HT-29 (cell line): Measurements from ENCODE around the gene ANKRD52. TPM values are rescaled to one million over a fixed set of nuclear protein-coding genes. Genes with fewer than 3 reads are reported as not detected.
"Not testable (repeated sequence)": the region's sequence is repeated elsewhere in the genome, so short reads cannot be mapped to it uniquely, and the experiment has no call there.

Experiments used
- DNase-seq: peaks from one replicate; pipeline ENCODE4 v3.0.0-alpha.2; 2015; ENCODE audit warnings: low spot score
- total RNA-seq: library from RNA; depleted of rRNA; stranded (reverse); fragments of >200 nt; shearing (Covaris generic); gene quantifications from 2 replicates; pipeline ENCODE4 v1.2.3, GENCODE V29; 2014

The ANKRD52 gene
- total RNA-seq, 1 experiment from 2014 or later = 13.4 TPM

DNA sequence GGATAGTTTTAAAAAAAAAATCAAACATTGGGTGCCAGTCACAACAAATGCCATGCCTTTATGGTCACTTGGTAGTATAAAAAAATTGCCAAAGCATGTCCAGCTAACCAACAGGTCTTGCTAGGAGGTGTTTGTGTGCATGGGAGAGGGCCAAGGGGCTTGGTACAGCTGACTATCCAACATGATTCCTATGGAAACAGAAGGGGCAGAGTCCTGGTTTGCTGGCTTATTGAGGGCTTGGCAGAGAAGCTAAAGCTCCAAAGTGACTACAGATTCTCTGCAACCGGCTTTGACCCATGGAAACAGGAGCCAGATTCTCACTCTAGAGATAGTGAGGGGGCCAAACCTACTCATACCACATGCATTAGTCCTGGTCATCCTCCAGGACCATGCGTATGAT is 14.3 kb upstream of the ANKRD52 start:
- DNase-seq = not testable (repeated sequence)

DNA sequence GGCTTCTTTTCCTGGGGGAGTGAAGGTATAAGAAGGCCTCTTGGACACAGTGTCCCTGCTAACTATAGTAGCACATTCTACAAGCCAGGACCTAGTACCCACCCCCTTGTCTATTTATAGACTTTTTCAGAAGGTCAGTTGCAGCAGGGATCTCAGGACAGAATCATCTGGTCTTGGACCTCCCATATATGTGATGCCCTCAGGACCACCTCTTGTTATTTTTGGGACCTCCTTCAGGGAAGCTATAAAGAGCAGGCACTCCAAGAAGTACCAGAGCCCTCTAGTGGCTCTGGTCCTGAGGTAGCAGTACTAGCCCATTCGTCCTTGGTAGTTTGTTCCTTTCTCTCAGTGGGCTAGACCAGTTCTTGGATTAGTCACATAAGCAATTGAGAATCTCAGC is 12.8 kb upstream of the ANKRD52 start:
- peak; percentile 37 for DNase-seq

DNA sequence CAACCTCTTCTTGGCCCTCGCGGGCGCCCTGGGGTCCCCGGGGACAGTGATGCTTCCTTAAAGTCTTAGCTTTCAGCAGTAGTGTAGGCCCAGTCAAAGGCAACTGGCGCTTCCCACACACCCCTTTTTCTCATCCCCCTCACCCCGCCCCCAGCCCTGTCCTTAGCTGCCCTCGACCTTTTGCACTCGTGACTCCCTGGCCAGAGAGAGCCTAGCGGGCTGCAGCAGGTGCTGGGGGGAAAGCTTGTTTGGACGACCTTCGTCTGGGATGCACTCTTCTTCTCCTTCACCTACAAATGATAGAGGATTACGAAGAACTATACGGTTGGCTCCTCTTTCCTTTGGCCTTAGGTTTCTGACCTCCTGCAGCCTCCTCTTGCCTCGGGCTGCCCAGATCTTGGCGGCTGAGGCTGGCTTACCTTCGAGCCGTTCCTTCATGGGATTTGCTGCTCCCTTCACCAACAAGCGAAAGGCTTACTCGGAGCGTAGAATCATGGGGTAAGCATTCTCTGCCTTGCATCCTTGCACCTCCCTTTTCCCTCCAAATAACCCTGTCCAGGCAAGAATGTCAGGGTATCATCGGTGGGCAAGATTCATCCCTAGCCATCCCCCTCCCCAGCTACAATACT is 9.4 kb upstream of the ANKRD52 start:
- DNase-seq = no peak

DNA sequence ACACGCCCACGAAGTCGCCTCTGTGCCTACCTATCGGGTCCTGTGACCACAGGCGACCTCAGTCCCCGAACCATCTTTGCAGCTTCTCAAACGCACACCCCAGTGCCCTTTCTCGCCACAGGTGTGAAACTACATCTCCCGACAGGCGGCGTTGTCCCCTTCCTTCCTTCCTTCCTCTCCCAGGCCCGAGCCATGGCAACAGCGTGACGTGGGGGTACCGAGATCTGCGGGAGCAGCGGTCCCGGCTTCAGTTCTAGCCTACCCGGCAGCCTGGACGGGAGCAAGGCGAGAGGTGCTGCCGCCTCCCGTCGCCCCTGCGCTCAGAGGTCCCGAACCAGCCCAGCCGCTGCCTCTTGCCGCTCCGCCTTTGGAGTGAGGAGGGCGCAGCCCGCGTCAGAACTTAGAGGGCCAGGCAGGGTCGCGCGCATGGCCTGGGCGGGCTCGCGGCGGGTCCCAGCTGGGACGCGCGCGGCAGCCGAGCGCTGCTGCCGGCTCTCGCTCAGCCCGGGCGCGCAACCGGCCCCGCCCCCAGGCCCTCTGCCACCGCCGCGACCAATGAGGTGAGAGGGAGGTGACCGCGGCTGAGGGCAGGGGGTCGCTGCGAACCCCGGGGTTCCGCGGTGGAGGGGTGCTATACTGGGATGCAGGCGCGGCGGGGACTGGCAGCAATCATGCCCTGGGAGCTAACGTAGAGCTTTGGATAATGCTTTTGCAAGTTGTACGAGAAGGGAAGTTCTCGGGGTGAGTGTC is 8.7 kb upstream of the ANKRD52 start, which contains the start of gene COQ10A:
Gene COQ10A, plus strand, starts transcription at position 250 of the 750 bp plus-strand sequence. Its CDS starts 177 bp downstream, at position 427.
- DNase-seq = peak; percentile 93

DNA sequence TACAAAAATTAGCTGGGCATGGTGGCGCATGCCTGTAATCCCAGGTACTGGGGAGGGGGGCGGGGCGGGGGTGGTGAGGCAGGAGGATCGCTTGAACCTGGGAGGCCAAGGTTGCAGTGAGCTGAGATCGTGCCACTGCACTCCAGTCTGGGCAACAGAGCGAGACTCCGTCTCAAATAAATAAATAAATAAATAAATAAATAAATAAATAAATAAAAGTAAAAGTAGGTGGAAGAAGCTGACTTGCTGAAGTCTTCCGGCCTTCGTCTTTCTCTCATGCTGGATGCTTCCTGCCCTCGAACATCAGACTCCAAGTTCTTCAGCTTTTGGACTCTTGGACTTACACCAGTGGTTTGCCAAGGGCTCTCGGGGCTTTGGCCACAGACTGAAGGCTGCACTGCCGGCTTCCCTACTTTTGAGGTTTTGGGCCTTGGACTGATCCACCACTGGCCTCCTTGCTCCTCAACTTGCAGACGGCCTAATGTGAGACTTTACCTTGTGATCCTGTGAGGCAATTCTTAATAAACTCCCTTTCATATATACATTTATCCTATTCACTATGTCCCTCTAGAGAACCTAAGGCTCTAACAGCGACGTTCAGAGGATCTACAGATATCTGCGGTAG is 8.0 kb upstream of the ANKRD52 start:
- DNase-seq = not testable (repeated sequence)

DNA sequence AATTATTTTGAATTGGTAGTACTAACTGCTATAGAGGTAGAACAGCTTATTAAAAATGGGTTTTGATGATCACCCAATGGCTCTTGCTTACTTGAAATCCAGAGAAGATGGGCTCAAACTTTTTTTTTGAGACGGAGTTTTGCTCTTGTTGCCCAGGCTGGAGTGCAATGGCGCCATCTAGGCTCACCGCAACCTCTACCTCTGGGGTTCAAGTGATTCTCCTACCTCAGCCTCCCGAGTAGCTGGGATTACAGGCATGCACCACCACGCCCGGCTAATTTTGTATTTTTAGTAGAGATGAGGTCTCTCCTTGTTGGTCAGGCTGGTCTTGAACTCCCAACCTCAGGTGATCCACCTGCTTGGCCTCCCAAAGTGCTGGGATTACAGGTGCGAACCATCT is 4.8 kb upstream of the ANKRD52 start:
- DNase-seq = not testable (repeated sequence)

DNA sequence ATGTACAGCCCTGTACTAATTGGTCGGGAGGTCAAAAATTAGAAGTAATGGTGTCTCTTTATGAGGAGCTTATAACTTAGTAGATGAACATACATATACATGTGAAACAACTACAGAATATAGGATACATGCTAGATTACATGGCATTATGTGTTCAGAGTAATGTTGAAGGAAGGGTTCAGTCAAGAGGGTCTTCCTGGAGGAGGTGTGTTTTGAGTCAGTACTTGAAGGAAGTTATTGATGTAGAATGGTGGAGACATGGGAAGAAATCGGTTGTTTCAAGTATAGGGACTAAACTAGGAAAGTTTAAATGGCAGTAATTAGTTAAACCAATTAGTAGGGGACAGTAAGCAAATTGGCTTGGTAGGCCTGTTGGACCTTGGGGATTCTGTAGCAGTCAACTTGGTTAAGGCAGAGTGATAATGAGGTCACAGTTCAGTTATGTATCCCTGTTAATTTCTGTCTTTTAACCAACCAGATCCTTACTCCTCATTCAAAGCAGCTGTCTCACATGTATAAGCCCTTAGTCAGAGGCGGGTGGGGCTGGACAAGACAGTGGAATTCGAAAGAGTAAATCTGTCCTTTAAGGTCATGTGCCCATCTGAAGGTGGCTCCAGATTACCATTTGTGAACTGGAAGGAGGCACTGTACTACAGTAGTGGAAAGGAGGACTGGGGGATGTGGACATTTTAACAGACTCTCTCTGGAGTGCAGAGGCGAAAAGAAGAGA is 3.5 kb upstream of the ANKRD52 start:
- DNase-seq = peak; percentile 41

DNA sequence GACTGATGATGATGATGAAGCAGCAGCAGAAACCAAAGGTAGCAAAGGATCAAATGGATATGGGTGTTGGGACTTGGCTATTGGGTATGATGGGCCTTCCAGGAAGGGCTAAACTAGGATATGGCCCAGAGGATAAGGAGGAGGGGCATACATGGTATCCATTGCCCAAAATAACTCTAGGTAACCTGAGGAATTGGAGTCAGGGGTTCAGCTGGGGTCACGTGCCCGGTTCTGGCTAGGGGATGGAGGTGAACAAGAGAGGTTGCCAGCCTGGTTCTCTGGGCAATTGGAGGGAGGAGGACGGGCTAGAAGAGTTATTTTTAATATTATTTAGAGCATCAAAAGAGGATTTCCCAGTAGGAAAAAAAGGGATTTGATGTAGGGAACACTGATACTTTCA is 2.7 kb upstream of the ANKRD52 start:
- DNase-seq = no peak

DNA sequence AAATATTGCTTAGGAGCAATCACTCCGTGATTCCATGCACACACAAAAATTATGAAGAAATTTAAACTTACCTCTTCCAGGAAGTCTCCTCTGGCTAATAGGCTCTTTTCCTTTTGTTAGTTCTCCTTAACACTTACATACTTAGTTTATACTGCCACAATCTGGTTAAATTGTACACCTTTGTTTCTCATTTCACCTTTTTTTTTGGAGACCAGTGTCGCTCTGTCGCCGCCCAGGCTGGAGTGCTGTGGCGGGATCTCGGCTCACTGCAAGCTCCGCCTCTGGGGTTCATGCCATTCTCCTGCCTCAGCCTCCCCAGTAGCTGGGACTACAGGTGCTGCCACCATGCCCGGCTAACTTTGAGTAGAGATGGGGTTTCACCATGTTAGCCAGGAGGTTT is 2.2 kb upstream of the ANKRD52 start:
- DNase-seq = no peak

DNA sequence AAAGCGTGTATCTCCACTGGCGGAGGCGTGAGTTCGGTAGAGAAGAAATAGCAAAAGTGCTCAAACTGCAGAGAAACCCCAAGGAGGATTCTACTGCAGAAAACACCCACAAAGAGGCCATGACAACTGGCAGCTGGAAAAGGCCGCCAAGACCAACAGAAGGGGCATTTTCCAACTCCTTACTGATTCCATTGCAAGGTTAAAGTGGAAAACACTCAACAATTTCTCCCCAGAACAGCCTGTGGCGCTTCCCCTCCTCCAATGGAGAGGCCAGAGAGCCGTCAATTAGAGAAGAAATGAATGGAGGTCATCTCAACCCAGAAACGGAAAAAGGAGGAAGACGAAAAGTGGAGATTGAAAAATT is 618 bp upstream of the ANKRD52 start:
- DNase-seq = no peak

DNA sequence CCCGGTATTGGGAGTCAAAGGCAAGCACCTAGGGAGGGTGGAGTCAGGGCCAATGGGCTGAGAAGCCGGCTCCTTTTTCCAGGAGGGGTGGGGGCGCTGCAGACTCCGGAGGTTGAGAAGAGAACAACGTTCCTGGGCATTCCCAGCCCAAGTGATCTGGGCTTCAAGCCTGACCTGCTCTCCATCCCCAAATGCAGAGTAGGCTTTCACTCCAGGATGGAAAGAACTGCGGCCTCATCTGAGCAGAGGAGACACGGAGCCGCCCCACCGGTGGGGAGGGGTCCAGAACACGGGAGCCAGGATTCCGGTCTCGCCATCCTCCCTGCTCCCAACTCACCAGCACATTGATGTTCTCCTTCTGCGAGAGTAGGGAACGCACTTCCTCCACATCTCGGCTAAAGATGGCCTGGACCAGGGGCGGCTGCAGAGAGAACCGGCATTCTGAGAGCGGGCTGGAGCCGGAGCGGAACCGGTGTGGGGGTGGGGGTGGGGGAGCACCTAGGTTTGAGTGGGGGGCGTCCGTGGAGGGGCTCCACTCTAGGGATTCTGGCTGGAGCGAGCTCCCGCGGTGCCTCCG is 605 bp downstream of the ANKRD52 start:
- peak; percentile 25 for DNase-seq

DNA sequence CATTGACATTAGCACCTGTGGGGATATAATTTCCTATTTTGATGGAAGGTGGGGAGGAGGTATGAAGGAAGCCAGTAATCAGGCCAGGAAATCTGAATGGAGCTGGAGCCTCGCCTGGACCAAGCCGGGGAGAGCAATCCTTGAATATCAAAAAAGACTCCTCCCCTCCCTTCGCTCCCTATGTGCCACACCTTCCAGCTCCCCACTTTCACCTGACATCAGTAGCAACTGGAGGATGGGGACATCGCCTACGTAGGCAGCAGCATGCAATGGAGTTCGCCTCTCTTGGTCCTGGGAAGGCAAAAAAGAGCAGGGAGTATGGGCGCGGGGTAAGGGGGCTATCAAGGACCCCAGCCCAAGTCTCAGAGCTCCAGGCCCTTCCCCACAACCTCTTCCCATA is 1.1 kb downstream of the ANKRD52 start:
- no peak for DNase-seq

DNA sequence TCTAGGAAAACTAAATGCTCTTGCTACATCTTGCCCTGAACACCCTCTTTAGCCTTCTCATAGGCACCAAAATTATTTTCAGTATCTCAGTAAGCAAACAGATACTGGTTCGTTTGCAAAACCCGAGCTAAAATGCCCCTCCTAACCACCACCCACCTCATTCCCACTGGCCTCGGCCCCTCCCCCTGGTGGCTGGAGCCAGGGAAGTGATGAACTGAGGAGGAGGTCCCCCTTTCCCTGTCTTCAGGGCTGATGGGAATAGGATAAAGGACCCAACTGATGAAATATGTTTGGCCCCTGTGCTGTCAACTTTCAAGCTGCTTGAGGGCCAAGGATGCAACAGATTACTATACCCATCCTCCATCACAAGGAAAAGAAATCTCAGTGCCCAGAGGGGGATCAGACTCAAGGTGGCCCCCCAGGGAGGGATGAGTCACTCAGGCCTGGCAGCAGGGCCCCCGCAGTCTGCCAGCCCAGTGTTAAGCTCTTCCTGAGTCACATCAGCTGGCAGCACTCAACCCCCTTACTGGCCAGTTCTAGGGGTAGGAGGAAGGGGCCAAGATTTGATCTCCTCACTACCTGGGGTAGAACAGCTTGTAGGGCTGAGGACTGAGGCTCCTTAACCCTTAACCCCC is 1.7 kb downstream of the ANKRD52 start:
- DNase-seq = no peak

DNA sequence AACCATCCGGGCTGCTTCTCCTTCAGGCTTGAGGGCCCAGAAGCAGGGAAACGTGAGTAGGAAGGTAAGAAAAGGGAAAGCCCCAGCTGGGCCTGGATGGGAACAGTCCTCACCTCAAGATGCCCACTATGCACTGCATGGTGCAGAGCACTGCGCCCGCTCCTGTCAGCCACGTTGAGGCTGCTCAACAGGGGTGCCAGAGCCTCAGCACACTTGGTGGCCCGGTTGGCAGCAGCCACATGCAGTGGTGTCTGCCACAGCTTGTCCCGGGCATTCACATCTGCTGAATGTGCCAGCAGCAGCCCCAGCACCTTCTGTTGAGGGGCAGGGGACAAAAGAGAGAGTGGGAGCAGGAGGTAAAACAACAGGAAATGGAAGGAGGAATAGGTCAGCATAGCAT is 2.5 kb downstream of the ANKRD52 start:
- no peak for DNase-seq

DNA sequence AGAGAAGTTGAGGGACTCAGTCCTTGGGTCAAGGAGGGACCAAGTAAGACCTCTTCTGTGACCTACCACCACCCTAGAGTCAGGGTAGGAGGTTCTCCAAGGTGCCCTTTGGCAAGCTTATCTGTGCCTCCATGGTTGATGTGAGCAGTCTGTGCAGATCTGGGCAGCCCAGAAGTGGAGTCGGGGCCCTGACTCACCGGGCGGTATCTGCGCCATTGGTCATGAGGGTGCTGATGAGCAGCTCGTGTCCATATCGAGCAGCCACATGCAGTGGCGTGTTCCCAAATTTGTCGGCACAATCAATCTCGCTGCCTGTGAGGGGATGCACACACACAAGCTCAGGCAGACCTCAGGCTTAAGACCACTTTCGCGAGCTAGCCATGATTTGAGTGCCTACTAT is 5.1 kb downstream of the ANKRD52 start:
- DNase-seq = no peak

DNA sequence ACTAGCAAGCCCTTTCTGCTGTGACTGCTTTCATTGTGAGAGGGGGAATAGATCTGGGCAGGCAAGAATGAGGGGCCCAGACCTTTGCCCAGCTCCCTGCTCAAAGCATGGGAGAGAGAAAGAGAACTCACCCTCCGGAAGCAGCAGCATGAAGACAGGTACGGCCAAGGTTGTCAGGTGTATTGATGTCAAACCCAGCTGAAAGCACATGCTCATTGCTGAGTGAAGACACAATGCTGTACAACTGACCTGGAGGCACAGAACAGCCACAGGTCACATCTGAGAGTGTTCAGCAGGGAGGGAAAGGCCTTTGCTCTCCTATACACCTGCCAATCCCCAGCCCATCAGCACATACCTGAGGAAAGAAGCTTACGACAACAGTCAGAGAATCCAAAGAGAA is 5.5 kb downstream of the ANKRD52 start:
- no peak for DNase-seq

DNA sequence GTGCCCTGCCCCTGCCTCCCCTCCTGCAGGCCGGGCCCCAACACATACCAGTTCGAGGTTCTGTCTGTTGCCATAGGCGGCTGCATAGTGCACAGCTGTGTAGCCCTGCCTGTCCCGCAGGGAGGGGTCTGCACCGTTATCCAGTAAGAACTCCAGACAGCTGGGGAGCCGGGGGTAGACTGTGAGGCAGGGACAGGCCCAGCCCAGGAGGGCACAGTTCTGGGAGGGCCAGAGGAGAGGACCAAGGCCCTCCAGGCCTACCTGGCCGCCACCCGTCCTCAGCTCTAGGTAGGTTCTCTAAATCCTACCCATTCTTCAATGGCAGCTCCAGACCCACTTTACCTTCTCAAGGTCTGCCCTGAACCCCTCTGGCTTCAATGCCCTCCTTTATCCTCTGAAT is 9.5 kb downstream of the ANKRD52 start:
- DNase-seq = no peak

DNA sequence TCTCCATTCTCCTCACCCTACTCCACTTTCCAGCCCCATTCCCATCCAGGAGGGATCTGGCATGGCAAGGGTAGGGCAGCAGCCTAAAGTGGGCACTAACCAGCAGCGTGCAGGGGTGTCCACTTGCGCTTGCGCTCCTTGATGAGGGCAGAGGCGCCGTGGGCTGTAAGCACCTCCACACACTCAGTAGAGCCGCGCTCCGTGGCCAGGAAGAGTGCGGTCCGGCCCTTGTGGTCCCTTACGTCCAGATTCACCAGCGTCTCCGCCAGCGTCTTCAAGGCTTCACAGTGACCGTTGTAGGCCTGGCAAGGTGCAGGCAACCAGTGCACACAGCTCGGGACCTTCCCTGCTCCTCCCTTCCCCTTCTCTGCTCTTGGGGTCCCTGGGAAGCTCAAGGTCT is 10.3 kb downstream of the ANKRD52 start:
- no peak for DNase-seq

DNA sequence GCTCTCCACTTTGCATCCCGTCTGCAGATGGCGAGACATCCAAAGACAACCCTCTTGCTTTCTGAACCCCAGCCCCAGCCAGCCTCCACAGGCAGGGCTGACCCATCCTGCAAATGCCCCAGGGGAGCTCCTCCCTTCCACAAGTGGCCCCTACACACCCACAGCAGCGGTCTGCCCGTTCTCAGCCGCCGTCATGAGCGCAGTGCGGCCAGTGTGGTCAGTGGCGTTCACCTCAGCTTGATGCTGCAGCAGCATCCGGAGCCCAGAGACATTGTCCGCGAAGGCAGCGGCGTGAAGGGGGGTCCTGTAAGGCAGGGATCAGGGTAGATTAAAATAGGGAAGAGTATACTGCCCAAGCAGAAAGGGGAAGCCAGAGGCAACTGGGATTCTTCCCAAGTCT is 13.7 kb downstream of the ANKRD52 start:
- no peak for DNase-seq

DNA sequence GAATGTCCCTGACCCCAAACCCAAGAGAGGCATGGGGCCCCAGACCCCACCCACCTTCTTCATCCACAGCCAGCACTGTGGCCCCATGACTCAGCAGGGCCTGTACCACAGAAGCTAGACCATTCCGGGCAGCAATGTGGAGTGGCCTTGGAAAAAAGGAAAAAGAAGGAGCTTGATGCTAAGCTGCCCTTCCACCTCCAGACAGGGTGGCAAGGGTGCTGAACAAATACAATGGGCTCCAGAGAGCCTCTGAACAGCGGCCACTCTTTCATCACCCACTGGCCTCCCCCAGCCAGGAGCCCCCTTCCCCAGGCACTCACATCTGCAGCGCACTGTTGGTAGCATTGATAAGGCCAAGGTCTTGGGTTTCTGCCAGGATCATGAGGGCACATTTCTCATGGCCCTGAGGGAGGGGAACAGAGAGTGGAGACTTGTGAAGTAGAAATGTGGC is 14.4 kb downstream of the ANKRD52 start:
- DNase-seq = no peak

DNA sequence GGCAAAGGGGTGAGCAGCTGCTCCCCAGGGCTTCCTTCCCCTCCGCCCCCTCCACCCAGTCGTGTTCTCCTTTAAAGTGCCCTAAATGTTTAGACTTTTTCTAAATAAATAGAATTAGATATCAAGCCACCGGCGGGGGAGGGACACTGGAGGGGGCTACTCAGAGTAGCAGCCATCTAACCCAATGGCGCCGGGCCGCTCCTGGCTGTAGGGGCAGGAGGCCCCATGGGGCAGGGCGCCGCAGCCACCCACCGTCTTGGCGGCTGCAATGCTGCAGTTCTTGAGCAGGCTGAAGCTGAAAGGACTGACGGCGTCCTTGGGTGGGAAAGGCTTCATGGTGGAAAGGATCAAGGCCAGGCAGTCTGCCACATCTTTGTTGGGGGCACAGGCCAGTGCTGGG is 15.2 kb downstream of the ANKRD52 start:
- DNase-seq = no peak
